GM19452 (cell line): ENCODE measurements around the gene MAPK10.
"Not testable (repeated sequence)": the region's sequence is repeated elsewhere in the genome, so short reads cannot be mapped to it uniquely, and the experiment has no call there.

Source experiments
- ATAC-seq: cut with Tn5 transposase; IDR thresholded peaks from one replicate; pipeline ENCODE4 v1.9.1; 2021; ENCODE audit not compliant: unreplicated experiment

Gene MAPK10

DNA sequence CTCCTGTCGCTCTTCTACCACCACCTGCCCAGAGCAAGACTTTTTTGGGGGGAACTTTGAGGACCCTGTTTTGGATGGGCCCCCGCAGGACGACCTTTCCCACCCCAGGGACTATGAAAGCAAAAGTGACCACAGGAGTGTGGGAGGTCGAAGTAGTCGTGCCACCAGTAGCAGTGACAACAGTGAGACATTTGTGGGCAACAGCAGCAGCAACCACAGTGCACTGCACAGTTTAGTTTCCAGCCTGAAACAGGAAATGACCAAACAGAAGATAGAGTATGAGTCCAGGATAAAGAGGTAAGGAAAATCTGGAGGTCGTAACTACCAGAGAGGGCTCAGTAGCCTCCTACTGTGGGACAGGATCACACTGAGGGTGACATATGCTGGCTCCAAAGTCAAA is 364.5 kb downstream of the MAPK10 start:
- ATAC-seq: no peak

DNA sequence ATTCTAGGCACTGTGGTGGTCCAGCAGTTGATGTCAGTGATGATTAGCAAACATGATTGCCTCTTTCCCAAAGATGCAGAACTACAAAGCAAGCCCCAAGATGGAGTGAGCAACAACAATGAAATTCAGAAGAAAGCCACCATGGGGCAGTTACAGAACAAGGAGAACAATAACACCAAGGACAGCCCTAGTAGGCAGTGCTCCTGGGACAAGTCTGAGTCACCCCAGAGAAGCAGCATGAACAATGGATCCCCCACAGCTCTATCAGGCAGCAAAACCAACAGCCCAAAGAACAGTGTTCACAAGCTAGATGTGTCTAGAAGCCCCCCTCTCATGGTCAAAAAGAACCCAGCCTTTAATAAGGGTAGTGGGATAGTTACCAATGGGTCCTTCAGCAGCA is 365.3 kb downstream of the MAPK10 start:
- ATAC-seq: no peak

DNA sequence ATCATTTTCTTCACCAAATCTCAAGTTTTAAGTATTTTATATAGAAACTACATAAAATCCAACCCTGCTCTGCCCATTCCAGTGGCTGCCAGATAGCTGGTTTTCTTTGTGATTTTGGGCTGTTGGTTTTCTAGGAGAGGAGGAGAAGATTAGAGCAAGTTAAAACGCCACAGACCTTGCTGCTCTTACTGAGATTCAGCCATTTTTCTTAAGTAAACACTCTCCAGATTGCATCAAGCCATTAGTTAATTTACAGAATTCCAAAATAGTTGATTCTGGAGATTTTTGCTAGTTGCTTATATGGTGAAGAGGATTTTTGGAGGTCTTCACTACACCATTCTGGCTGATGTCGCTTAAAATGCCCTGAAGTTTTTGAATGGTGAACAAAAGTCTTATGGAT is 366.2 kb downstream of the MAPK10 start:
- ATAC-seq: no peak

DNA sequence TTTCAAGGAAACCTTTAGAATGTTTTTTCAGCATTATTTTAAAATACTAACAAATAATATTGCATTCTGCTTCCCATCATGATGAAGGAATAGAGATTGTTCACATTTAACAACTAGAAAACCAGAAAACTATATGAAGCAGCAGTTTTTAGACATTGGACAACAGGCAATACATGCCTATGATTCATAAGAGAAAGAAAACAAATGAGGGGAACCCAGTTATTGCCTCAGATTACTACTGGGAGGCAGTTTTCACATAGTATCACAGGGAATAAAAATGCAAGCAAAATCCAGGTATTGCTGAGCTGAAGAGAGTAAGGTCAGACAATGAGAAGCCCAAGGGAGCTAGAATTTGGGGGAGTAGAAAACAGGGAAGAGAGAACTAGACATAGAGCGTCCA is 373.6 kb downstream of the MAPK10 start:
- no peak for ATAC-seq

DNA sequence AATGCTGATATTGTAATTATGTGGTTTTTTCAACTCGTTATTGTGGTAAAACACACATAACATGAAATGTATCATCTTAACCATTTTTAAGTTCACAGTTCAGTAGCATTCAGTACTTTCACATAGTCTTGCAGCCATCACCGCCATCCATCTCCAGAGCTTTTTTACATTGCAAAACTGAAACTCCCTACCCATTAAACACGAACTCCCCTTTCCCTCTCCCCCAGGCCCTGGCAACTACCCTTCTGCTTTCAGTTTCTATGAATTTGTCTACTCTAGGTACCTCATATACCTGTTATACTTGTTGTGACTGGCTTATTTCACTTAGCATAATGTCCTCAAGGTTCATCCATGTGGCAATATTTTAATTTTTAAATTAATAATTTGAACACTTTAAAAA is 380.6 kb downstream of the MAPK10 start:
- ATAC-seq: peak; percentile 90

DNA sequence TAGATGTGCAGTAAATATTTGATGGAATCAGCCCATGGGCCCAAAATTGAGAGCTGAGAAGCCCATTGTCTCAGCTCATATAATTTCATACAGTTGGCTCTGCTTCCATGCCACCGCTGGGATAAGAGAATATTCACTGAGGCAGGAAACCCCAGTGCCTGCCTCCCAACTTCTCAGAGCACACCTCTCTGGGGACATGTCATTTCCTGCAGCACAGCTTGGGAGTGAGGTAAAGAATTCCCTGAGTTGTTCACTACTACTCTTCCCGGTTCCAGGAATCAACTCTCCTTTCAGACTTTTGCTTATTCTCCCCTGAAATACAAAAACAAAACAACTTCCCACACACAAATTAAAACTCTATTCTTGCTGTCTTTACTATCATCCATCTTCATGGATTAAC is 389.3 kb downstream of the MAPK10 start:
- no peak for ATAC-seq

DNA sequence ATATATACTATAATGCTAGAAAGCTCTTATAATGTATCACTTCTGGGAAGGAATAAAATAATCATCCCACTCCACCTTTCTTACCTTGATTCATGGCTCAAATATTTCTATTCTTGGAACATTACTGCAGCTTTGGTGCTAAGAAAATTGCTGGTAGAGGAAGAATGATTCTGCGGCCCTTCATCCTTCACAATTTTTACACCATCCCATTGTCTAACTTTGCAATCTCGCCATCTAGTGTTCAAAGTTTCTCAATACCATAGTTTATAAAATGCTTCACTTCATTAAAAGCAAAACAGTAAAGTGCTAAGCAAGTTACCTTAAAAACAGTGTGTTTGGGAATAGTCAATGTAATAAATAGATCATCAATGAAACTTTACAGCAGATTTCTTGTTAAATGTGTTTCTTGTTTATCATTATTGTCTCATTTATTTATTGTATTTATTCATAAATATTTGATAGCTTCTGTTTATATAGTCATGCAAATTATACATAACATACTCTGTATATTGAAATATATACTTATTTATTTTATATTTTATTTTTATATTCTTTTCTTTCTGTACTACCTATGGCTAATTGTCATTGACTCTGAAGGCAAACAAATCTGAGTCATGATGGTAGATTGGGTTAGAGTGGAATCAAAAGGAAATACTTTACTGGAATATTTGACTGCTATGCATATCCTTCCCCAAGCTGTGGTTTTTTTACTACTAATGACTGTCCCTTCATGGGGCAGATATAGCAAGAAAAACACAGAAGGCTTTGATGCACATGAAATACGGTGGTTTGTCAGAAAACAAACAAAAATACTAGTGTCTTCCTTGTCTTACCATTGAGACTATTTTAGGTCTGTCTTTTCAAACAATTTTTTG is 390.7 kb downstream of the MAPK10 start:
- ATAC-seq: peak; percentile 60

DNA sequence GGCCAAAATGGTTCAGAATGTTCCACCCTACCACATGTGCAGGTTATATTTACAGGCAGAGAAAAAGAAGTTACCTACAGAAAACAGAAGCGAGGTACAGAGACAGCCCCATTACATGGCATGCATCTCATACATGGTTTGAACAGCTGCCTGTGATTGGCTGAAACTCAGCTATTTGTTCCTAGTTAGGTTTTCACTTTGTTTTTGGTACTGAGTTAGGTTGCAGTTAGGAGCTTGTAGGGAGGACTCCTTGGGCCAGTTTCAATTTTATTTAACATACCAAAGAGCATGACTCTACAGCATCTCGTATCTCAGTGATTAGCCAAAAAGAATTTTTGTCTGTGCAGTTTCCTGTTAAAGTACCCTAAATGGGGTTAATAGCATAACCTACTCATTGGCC is 392.0 kb downstream of the MAPK10 start:
- ATAC-seq: no peak

DNA sequence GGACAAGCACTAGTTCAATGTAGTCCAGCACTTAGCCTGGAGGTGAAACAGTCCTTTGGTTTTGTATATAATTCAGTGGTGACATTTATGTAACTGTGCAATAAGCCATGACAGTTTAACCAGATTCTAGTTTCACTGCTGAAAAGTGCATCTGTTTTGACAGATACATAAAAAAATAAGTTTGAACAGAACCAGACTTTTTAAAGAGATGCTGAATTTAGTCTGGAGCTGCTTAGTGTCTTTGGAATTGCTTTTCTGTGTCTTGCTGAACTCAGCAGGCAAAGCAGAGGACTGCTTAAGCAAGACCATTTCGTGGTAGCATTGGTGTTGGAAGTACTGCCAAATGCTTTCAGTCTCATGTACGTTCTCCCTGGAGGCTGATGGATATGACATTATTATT is 393.5 kb downstream of the MAPK10 start:
- ATAC-seq: no peak

DNA sequence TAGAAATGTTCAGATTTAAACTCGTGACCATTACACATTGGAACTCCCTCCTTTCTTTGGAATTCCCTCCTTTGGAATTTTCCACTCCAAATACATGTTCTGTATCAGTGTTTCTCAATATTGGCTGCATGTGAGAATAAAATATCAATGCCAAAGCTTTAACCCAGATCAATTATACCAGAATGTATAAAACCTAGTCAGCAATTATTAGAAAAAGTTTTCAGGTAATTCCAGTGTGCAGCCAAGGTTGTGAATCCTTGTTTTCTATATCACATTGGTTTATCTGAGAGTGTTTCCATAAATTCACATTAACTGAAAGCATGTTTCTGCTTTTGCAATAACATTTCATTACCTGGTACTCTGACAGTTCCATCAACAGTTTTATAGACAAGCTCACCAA is 394.3 kb downstream of the MAPK10 start:
- ATAC-seq: no peak

DNA sequence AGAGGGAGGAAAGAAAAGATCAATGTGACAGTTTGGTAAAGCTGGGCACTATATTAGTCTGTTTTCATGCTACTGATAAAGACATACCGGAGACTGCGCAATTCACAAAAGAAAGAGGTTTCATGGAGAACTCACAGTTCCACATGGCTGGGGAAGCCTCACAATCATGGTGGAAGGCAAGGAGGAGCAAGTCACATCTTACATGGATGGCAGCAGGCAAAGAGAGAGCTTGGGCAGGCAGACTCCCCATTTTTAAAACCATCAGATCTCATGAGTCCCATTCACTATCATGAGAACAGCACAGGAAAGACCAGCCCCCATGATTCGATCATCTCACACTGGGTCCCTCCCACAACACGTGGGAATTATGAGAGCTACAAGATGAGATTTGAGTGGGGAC is 394.8 kb downstream of the MAPK10 start:
- not testable (repeated sequence) for ATAC-seq

DNA sequence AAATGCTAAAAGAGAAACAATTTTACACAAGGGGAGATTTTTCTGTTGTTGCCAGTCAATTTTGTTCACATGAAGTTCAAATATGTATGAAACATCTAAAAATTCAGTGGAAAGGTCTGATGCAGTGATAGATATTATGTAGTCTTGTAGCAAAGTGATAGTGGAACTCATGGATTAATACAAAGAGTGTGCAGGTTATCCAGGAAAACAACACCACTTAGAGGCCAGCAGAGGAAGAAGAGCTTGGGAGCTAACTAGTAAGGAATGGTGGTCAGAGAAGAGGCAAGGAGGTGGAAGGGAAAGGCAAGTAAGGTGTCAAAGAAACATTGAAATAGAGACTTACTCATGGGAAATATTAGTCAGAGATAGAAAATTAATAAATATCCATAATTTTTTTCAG is 395.6 kb downstream of the MAPK10 start:
- no peak for ATAC-seq

DNA sequence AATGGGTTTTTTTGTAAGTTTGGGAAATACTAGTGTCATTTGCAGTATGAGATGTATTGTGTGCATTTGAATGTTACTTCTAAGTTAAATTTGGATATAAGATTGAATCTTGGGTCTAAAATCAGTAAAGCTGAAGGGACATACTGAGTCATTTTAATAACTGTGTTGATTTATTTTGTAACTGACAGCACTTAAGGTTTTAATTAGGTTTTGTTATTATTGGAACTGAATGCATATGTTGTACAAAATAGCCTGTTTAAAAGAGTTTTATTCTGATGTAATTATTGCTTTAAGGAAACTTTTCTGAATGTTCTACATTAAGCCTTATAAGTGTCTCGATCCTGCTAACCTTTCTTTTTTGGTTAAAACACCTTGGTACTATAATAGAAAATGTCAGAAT is 396.6 kb downstream of the MAPK10 start:
- ATAC-seq: no peak

DNA sequence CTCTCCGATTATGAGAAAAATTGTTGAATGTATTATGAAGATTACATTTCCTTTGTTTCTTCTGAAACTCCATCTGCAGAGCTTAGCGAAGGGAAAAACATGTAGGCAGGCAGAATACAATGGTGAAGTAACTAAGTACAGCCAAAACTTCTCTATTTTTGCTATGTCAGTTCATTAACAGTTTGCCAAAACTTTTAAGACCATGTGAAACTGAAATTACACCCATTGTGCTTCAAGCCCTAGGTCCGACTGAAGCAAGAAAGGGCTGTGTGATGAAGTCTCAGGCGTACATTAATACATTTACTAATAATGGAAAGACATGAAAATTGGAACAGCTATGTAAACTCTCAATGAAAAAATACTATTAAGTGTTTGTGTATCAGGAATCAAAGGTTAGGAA is 398.0 kb downstream of the MAPK10 start:
- ATAC-seq: no peak

DNA sequence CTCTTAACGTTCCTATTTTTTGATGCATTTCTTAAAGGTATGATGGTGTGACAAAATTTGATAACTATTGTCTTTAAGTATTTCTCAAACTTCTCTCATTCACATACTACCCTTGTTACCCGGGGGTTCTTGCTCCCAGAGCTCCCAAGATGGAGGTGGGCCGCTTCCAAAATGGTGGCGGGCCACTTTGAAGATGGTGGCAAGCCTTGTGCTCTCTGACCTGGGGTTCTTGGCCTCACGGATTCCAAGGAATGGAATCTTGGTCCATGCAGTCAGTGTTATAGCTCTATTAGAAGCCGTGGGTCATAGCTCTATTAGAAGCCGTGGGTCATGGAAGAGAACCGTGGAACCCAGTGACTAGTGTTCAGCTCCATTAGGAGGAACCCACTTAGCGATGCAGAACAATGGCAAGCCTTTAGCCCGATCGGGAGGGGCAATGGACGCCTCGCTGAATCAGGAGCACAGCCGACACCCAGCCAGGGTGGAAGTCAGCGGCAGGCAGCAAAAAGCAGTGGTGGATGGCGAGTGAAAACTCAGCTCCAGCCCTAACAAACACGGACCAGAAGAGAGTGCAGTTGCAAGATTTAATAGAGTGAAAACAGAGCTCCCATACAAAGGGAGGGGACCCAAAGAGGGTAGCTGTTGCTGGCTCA is 403.4 kb downstream of the MAPK10 start:
- ATAC-seq: no peak

DNA sequence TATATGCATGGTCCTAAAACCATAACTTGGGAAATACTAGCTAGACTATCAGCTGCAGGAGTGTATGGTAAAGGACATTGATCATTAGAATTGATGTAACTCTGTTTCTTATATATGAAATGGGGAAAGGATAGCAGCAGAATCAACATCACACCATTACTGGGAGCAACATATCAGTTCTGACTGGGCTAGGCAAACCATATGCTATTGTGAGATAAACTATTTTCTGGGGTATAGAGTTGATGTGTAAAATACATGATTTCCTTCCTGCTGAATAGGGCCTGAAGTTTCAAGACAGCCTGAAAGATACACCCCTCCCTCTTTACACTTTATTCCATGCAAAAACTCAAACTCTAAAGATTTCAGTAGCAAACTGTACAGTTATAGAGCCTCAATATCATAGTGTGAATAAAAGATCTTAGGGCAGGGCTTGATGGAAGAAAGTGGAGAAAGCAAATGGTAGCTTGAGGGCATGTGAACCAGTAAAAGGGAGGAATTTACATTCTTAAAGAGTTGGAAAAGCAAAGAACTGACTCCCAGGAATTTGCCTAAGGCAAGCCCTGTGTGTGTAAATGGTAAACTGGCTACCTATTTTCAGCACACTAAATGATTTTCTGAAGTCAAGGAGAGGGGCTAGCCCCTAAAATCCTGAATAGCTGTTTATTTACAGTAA is 404.1 kb downstream of the MAPK10 start:
- ATAC-seq: no peak

DNA sequence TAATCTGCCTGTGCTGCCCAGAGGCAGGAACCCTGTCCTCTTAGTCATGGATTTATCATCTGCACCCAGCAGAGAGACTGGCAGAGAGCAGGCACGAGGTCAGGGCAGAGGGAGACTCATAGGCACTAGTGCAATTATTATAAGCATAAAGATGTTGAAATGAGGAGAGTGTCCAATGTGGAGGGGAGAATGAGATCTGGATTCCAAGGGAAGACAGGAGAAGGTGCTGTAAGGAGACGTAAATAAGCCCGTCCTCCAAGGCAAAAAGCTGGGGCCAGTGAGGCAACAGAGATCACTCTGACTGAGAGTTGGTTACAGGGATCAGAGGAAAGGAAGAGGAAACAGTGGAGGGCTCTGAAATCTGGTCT is 406.2 kb downstream of the MAPK10 start:
- ATAC-seq: no peak

DNA sequence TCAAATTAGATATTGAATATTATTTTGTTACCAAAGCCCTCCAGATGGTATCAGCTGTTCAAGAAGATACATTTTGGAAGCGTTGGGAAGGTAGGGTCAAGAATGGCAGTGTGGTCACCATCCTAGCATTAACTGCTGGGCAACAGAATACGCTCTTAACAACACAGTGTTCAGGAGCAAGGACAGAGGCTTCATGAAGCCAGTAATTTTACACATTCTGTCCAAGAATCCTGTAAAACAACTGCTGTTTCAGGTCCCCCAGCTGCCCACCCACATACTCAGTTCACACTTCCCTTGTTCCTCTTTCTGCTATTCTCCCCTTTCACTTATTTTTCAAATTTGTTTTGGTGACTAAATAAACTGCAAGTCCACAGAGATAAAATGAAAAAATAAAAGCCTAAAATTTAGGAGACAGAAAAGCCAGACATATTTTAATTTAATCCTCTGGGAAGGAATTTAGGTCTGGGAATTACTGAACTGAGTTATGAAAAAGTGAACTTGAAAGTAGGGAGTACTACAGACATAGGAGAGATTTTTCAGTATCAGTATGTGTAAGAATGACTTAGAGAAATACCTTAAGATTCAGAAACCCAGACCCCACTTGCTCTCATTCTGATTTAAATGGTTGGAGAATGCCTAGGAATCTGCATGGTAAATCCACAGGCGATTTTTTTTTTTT is 406.7 kb downstream of the MAPK10 start:
- ATAC-seq: no peak

DNA sequence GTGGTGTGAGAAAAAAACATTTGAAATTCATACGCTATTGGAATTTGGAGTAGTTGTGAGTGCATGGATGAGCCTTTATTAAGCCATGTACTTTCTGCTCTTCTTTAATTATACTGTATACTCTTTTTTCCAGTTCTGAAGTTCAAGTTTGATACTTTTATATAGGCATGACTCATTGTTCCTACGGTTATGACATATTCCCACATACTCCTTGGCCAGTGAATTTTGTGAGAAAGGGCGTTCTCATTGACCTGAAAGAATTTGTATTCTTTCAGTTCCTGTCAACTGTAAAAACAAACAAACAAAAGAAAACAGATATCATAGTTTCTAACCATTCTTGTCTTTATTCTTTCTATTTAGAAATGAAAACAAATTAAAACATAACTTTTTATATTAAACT is 407.3 kb downstream of the MAPK10 start:
- no peak for ATAC-seq

DNA sequence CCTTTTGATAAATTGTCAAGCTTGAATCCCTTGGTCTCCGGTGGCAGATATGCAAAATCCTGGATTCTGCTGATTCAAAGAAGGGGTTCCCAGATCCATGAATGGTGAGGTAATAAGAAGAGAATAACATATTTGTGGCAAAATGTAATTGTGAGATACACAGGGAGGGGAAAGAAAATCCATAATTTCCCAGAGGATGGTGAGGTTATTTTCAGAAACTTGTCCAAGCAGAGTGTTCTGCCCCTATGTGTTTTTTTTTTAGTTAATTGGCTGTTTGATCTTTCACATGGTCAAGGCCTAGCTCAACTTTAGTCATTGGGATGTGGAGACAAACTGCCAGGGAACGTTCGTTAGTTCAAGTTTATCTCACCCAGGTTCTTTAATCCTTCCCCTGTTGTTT is 408.8 kb downstream of the MAPK10 start:
- no peak for ATAC-seq

DNA sequence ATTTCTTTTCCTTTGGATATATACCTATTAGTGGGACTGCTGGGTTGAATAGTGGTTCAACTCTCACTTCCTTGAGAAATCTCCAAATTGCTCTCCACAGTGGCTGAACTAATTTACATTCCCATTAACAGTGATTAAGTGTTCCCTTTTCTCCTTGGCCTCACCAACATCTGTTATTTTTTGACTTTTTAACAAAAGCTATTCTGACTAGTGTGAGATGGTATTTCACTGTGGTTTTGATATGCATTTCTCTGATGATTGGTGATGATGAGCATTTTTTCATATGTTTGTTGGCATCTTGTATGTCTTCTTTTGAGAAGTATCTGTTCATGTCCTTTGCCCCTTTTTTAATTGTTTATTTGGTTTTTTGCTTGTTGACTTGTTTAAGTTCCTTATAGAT is 413.0 kb downstream of the MAPK10 start:
- no peak for ATAC-seq

DNA sequence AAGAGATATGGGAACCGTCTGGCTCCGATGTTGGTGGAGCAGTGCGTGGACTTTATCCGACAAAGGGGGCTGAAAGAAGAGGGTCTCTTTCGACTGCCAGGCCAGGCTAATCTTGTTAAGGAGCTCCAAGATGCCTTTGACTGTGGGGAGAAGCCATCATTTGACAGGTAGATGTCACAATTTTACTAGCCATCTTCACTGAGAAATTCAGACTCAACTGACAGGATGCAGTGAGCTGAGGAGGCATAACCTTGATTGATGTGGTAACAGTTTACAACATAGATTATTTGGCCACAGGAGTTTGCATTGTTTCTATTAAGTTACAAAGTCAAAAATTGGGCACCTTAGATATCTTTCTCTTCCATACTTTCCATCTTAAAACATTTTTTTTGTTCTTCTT is 417.7 kb downstream of the MAPK10 start:
- no peak for ATAC-seq
